IPS-15b (cell line): ENCODE results near the gene CBX7.

Experiments
- H3K27me3 ChIP-seq: one replicate; pipeline ENCODE4 v1.6.1; 2013; ENCODE audit warnings: low read length; ENCODE audit not compliant: control insufficient read depth, insufficient read depth
- H3K36me3 ChIP-seq: one replicate; pipeline ENCODE4 v1.6.1; 2013; ENCODE audit warnings: low read length; ENCODE audit not compliant: control insufficient read depth, insufficient read depth
- H3K4me1 ChIP-seq: one replicate; pipeline ENCODE4 v1.6.1; 2013; ENCODE audit warnings: mild to moderate bottlenecking, low read length; ENCODE audit not compliant: control insufficient read depth, insufficient read depth
- H3K4me3 ChIP-seq: one replicate; pipeline ENCODE4 v1.5.1; 2013; ENCODE audit warnings: low read depth, low read length
- H3K9ac ChIP-seq: one replicate; pipeline ENCODE4 v1.6.1; 2013; ENCODE audit warnings: low read depth, mild to moderate bottlenecking, low read length
- H3K9me3 ChIP-seq: one replicate; pipeline ENCODE4 v1.6.1; 2013; ENCODE audit warnings: mild to moderate bottlenecking, low read length; ENCODE audit not compliant: control insufficient read depth, insufficient read depth

The CBX7 gene

DNA sequence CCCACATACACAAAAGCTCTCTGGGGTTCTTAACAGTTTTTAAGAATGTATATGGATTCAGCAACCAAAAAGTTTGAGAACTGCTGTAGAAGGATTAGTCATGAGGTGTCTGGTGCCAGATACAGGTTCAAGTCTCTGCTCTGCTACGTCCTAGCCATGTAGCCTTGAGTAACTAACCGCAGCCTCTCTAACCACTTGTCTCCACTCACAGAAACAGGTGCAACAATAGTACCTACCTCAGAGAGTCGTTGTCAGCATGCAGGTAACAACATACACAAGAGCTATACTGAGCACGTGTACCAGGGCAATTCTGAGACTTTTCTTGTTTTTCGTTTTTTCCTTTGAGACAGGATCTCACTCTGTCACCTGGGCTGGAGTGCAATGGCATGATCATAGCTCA lies 26.9 kb downstream of the CBX7 start:
- no peak overlapping the region for H3K4me3 ChIP-seq
- no peaks in the 10 kb centered on the region for H3K36me3 ChIP-seq
- no peak overlapping the region for H3K9ac ChIP-seq
- no peaks in the 10 kb centered on the region for H3K27me3 ChIP-seq
- no peaks in the 10 kb centered on the region for H3K4me1 ChIP-seq
- H3K9me3 ChIP-seq = no peaks in the 10 kb centered on the region

DNA sequence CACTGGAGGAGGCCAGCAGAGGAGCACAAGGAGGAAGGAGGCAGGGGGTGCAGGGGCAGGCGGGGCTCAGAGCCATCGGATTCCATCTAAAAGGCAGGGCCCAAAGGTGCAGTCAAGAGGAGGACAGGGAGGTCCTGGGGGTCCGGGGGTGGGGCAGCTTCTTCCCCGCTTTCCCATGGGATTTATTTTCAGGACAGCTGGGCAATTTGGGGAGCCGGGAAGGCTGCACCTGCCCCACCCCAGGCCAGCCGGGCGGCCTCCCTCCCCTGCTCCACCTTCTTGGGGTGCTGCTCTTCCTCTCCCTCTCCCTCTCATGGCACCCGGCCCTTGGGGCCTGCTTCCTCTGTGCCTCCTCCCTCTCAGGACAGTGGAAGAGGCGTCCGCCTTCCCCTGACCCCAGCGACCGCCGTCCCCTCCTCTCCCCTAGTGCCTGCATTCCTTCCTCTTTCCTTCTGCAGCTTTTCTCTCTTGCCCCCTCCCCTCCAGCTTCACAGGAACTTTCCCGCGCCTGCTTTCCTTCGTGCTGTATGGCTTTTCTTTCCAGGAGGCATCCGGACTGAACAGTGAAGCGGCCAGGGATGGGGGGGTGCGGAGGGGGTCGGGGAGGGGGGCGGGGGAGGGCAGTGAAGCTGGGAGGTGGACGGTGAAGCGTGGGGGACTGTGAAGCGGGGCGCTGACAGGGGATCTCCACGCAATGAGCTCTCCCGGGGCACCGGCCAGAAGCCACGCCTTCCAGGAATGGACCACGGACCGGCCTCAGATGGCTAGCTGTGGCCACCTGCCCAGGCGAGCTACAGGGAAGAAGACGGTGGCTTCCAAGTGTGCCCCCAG lies 28.5 kb downstream of the CBX7 start:
- Histone ChIP-seq H3K4me3 (peak overlapping the region; percentile 22), H3K9ac (no peak overlapping the region), H3K9me3 (no peaks in the 10 kb centered on the region), H3K36me3 (no peaks in the 10 kb centered on the region), H3K27me3 (no peaks in the 10 kb centered on the region), H3K4me1 (no peaks in the 10 kb centered on the region)

GRCh38 chr22:39122772-39123470 lies 29.6 kb downstream of the CBX7 start:
- H3K36me3 ChIP-seq = no peaks in the 10 kb centered on the region
- H3K9me3 ChIP-seq = no peaks in the 10 kb centered on the region
- peaks cover under 1% of the 10 kb centered on the region for H3K4me1 ChIP-seq

DNA sequence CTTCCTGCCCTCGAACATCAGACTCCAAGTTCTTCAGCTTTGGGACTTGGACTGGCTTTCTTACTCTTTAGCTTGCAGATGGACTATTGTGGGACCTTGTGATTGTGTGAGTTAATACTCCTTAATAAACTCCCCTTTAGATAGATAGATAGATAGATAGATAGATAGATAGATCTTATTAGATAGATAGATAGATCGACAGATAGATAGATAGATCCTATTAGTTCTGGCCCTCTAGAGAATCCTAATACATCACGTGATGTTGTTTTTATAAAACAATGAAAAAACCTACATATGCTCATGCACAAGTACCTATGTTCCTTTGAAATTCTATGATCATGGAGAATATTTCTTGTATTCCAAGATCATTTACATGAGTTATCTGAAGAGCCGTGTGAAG lies 31.5 kb downstream of the CBX7 start:
- Histone ChIP-seq H3K9ac (no peak overlapping the region), H3K9me3 (no peaks in the 10 kb centered on the region), H3K27me3 (peaks cover 2% of the 10 kb centered on the region), H3K4me1 (peaks cover 8% of the 10 kb centered on the region), H3K4me3 (no peak overlapping the region), H3K36me3 (no peaks in the 10 kb centered on the region)

More at GRCh38 chr22:39122772-39123470, 29.6 kb downstream of the CBX7 start:
- Histone ChIP-seq H3K27me3 (no peaks in the 10 kb centered on the region), H3K9ac (no peak overlapping the region), H3K4me3 (no peak overlapping the region)

DNA sequence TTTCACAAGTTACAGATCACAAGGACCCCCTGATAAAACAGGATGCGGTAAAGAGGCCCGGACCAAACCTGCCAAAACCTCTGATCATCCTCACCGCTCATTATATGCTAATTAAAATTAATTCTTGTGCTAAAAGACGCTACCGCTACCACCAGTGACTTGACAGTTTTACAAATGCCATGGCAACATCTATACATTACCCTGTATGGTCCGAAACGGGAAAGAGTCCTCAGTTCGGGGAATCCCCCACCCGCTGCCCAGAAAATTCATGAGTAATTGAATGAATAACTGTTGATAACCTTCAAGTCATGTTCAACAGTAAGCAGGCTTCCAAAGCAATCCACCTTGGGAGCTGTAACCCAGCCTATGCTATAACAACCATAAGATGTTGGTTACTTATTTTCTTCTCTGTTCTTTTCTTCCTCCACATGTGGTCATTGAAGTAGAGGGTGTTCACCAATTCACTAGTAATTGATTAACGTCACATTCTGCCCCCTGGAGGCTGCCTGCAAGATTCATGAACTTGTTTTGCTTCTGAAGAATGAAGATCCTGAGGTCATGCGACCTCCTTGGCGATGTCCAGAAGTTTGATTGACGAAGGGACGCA lies 34.8 kb downstream of the CBX7 start:
- H3K9ac ChIP-seq = no peak overlapping the region
- peaks cover 2% of the 10 kb centered on the region for H3K27me3 ChIP-seq
- H3K9me3 ChIP-seq = no peaks in the 10 kb centered on the region
- H3K4me1 ChIP-seq = peaks cover 22% of the 10 kb centered on the region
- H3K36me3 ChIP-seq = no peaks in the 10 kb centered on the region
- no peak overlapping the region for H3K4me3 ChIP-seq

- no peaks in the 10 kb centered on the region for H3K9me3 ChIP-seq
- no peak overlapping the region for H3K9ac ChIP-seq
- H3K4me1 ChIP-seq = peaks cover 23% of the 10 kb centered on the region
- H3K27me3 ChIP-seq = peaks cover 2% of the 10 kb centered on the region
- no peaks in the 10 kb centered on the region for H3K36me3 ChIP-seq
- H3K4me3 ChIP-seq = no peak overlapping the region
These were observed 36.4 kb downstream of the CBX7 start for GRCh38 chr22:39115977-39116621.

DNA sequence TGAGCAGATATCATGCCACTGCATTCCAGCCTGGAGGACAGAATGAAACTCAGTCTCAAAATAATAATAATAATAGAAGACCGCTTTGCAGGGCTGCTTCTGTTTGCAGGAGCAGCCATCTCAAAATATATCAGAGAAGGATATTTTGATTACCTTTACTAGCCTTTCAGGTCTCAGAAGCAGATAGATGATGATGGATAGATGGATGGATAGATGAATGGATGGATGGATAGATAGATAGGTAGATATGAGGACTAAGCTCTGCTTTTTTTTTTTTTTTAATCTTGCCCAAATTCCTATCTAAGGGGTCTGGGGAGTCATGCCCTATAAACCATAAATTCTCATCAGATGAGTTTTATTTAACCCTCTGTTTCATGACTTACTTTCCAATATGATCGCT lies 36.9 kb downstream of the CBX7 start:
- no peaks in the 10 kb centered on the region for H3K9me3 ChIP-seq
- peaks cover 2% of the 10 kb centered on the region for H3K27me3 ChIP-seq
- H3K4me1 ChIP-seq = peaks cover 29% of the 10 kb centered on the region
- H3K36me3 ChIP-seq = no peaks in the 10 kb centered on the region
- H3K9ac ChIP-seq = no peak overlapping the region
- H3K4me3 ChIP-seq = no peak overlapping the region

GRCh38 chr22:39114112-39114511 lies 38.4 kb downstream of the CBX7 start:
- Histone ChIP-seq H3K27me3 (peaks cover 2% of the 10 kb centered on the region), H3K9ac (peak overlapping the region; percentile 28), H3K9me3 (no peaks in the 10 kb centered on the region), H3K36me3 (no peaks in the 10 kb centered on the region), H3K4me1 (peaks cover 29% of the 10 kb centered on the region), H3K4me3 (no peak overlapping the region)

- H3K36me3 ChIP-seq = no peaks in the 10 kb centered on the region
- H3K4me1 ChIP-seq = peaks cover 21% of the 10 kb centered on the region
- H3K9me3 ChIP-seq = no peaks in the 10 kb centered on the region
- H3K4me3 ChIP-seq = no peak overlapping the region
- no peaks in the 10 kb centered on the region for H3K27me3 ChIP-seq
- H3K9ac ChIP-seq = no peak overlapping the region
These were observed 41.6 kb downstream of the CBX7 start for GRCh38 chr22:39110631-39111561.

- no peaks in the 10 kb centered on the region for H3K36me3 ChIP-seq
- no peak overlapping the region for H3K4me3 ChIP-seq
- H3K4me1 ChIP-seq = peaks cover 12% of the 10 kb centered on the region
- no peak overlapping the region for H3K9ac ChIP-seq
- no peaks in the 10 kb centered on the region for H3K9me3 ChIP-seq
- H3K27me3 ChIP-seq = no peaks in the 10 kb centered on the region
These were observed 43.1 kb downstream of the CBX7 start for GRCh38 chr22:39109361-39109760.

DNA sequence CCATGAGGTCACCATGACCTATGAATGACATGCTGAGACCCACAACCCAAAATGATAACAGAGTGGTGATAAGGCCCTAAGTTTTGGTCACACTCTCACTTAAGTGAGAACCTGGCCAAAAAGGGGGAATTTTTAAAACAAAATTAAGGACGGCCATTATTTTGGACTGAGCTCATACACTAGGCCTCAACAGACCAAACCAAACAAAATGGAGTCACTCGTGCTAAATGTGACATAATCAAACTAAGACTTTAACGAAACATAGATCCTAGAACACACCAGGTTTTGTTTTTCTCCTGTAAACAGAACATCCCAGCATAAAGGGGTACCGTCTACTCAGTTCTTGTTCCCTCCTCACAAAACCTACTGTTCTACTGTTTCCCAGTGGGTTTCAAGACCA lies 44.0 kb downstream of the CBX7 start:
- Histone ChIP-seq H3K9ac (no peak overlapping the region), H3K36me3 (no peaks in the 10 kb centered on the region), H3K4me3 (no peak overlapping the region), H3K9me3 (no peaks in the 10 kb centered on the region), H3K27me3 (no peaks in the 10 kb centered on the region), H3K4me1 (peaks cover 7% of the 10 kb centered on the region)
